Sciatic nerve (tissue), 2 donors: ENCODE data around the gene ENPP6. TPM values are rescaled to one million over a fixed set of nuclear protein-coding genes. Genes with fewer than 3 reads are reported as not detected.

Experiments
- ATAC-seq: fragments of 200-7000 bp; cut with Tn5 transposase; one replicate; pipeline ENCODE4 v1.9.1; 2020; ENCODE audit warnings: mild to moderate bottlenecking, moderate library complexity
- DNase-seq: peaks from one replicate; pipeline ENCODE4 v3.0.0-alpha.2; 2020; ENCODE audit warnings: low spot score
- intact Hi-C: fragments of 100-400 bp; cut with DNase I; formaldehyde crosslinking; loops from one replicate; pipeline ENCODE4 v1.14.2; 2022
- total RNA-seq: library from RNA; stranded (reverse); fragmentation: NEBNext Ultra II Directional; extraction: Animal tissue kit (Norgen Biotek cat#: 25700); gene quantifications from one replicate; pipeline ENCODE4 v1.2.1, GENCODE V29; 2021
- donor health status: DM: no; HTN: no; CAD: no.
- donor health status: DM: no; HTN: no; CAD: no.

ENPP6 gene
- total RNA-seq, 1 donor from 2014 or later: 24.6 TPM

- intact Hi-C loops: no loop called here
- DNase-seq (no peak), ATAC-seq (peak; percentile 89)
Measured at GRCh38 chr4:184196730-184197385, 20.8 kb downstream of the ENPP6 start.

GRCh38 chr4:184193556-184194525, 23.8 kb downstream of the ENPP6 start:
- intact Hi-C loops: no loop called here
- DNase-seq: no peak
- no peak for ATAC-seq

- ATAC-seq: no peak
- no peak for DNase-seq
- intact Hi-C loops: no loop called here
Measured at GRCh38 chr4:184192933-184193332, 24.7 kb downstream of the ENPP6 start.

- no peak for DNase-seq
- ATAC-seq: no peak
- intact Hi-C loops: no loop called here
Measured at GRCh38 chr4:184191267-184191666, 26.4 kb downstream of the ENPP6 start.

- intact Hi-C loops: no loop called here
- ATAC-seq: no peak
- no peak for DNase-seq
Measured at GRCh38 chr4:184190711-184191110, 27.0 kb downstream of the ENPP6 start.

GRCh38 chr4:184189966-184190365, 27.7 kb downstream of the ENPP6 start:
- intact Hi-C loops: no loop called here
- DNase-seq: no peak
- no peak for ATAC-seq

GRCh38 chr4:184188443-184189400, 29.0 kb downstream of the ENPP6 start:
- DNase-seq: no peak
- intact Hi-C loops: no loop called here
- no peak for ATAC-seq

GRCh38 chr4:184177271-184177670, 40.4 kb downstream of the ENPP6 start:
- ATAC-seq: no peak
- DNase-seq: no peak
- intact Hi-C loops: no loop called here

GRCh38 chr4:184174571-184175488, 42.8 kb downstream of the ENPP6 start:
- no peak for ATAC-seq
- intact Hi-C loops: no loop called here
- DNase-seq: no peak

GRCh38 chr4:184171011-184171410, 46.7 kb downstream of the ENPP6 start:
- no peak for ATAC-seq
- DNase-seq: no peak
- intact Hi-C loops: no loop called here

GRCh38 chr4:184169225-184169867, 48.3 kb downstream of the ENPP6 start:
- intact Hi-C loops: loop anchor here (5.0 to 10.0 kb wide), 2 partner anchors 327 to 445 kb away; no protein-coding TSS in a partner anchor
- DNase-seq: no peak
- ATAC-seq: no peak

GRCh38 chr4:184168406-184169019, 49.2 kb downstream of the ENPP6 start:
- intact Hi-C loops: loop anchor here (5.0 to 10.0 kb wide), 2 partner anchors 326 to 444 kb away; no protein-coding TSS in a partner anchor

GRCh38 chr4:184167576-184167975, 50.1 kb downstream of the ENPP6 start:
- intact Hi-C loops: loop anchor here (5.0 to 10.0 kb wide), 2 partner anchors 325 to 443 kb away; no protein-coding TSS in a partner anchor
- ATAC-seq: no peak
- no peak for DNase-seq

More at GRCh38 chr4:184168406-184169019, 49.2 kb downstream of the ENPP6 start:
- DNase-seq: peak; percentile 87
- ATAC-seq: peak; percentile 98

GRCh38 chr4:184166736-184167135, 50.9 kb downstream of the ENPP6 start:
- no peak for ATAC-seq
- intact Hi-C loops: loop anchor here (5.0 to 10.0 kb wide), 2 partner anchors 324 to 442 kb away; no protein-coding TSS in a partner anchor
- no peak for DNase-seq

- no peak for ATAC-seq
- DNase-seq: no peak
- intact Hi-C loops: loop anchor here (5.0 to 10.0 kb wide), 2 partner anchors 323 to 440 kb away; no protein-coding TSS in a partner anchor
Measured at GRCh38 chr4:184165291-184165690, 52.4 kb downstream of the ENPP6 start.

GRCh38 chr4:184163813-184164212, 53.9 kb downstream of the ENPP6 start:
- DNase-seq: no peak
- ATAC-seq: peak; percentile 40
- intact Hi-C loops: loop anchor here (10.0 kb wide), 1 partner anchor 439 kb away; no protein-coding TSS in a partner anchor

- ATAC-seq (no peak), DNase-seq (no peak)
- intact Hi-C loops: loop anchor here (10.0 kb wide), 1 partner anchor 438 kb away; no protein-coding TSS in a partner anchor
Measured at GRCh38 chr4:184162596-184162995, 55.1 kb downstream of the ENPP6 start.
